HEK293 (cell line): Measurements from ENCODE around the gene GTF2F1.
"Not testable (repeated sequence)": the region's sequence is repeated elsewhere in the genome, so short reads cannot be mapped to it uniquely, and the experiment has no call there.

Experiments used
- CTCF ChIA-PET: fragments of 350-600 bp; formaldehyde crosslinking; extraction: SDS; loops from one replicate; lab custom pipeline; 2021; ENCODE audit warnings: antibody characterized with exemption; lab: Yijun Ruan, JAX
- POLR2A ChIA-PET: fragments of 300-600 bp; formaldehyde crosslinking; extraction: SDS; loops from one replicate; lab custom pipeline; 2020; ENCODE audit warnings: antibody characterized with exemption, inconsistent platforms; lab: Yijun Ruan, JAX
- H3K27ac ChIP-seq: fragments of 200-500 bp; sonication (Bioruptor generic); 2 replicates; pipeline ENCODE4 v1.5.1; 2014; ENCODE audit warnings: low read depth, low read length, control low read depth, inconsistent platforms; ENCODE audit errors: extremely low read depth
- H3K36me3 ChIP-seq, 2 experiments: fragments of 200-500 bp in 1 of 2; sonication (Bioruptor generic) in 1 of 2; 1 replicate in 1 of 2; 2 replicates in 1 of 2; pipeline ENCODE4 v1.5.1; 2014 to 2017; ENCODE audit warnings: inconsistent platforms in 2 of 2, low read length in 2 of 2; ENCODE audit not compliant: control insufficient read depth in 2 of 2, insufficient read depth in 1 of 2
- H3K4me1 ChIP-seq: fragments of 200-500 bp; sonication (Bioruptor generic); 2 replicates; pipeline ENCODE4 v1.5.1; 2014; ENCODE audit warnings: mild to moderate bottlenecking, low read length, inconsistent platforms; ENCODE audit not compliant: control insufficient read depth, insufficient read depth
- H3K4me3 ChIP-seq: 2 replicates; pipeline ENCODE4 v1.5.1; 2011; ENCODE audit warnings: low read depth, mild to moderate bottlenecking, control low read depth, low read length, moderate library complexity
- H3K9me3 ChIP-seq: fragments of 200-500 bp; sonication (Bioruptor generic); 2 replicates; pipeline ENCODE4 v1.5.1; 2014; ENCODE audit warnings: low read depth, low read length, inconsistent platforms; ENCODE audit not compliant: control insufficient read depth, insufficient read depth
- EGR2 ChIP-seq: fragments of 450-650 bp; formaldehyde crosslinking; IDR thresholded peaks from 2 replicates; pipeline ENCODE4 v1.5.1; 2016; ENCODE audit warnings: low read depth, missing biosample characterization, missing genetic modification characterization
- GLI2 ChIP-seq: fragments of 450-650 bp; formaldehyde crosslinking; IDR thresholded peaks from 2 replicates; pipeline ENCODE4; 2017; ENCODE audit warnings: missing biosample characterization, missing genetic modification characterization, low read depth, borderline replicate concordance
- OVOL3 ChIP-seq: fragments of 450-650 bp; formaldehyde crosslinking; IDR thresholded peaks from 2 replicates; pipeline ENCODE4 v1.5.1; 2016; ENCODE audit warnings: missing biosample characterization, missing genetic modification characterization
- REST ChIP-seq: fragments of 450-650 bp; formaldehyde crosslinking; IDR thresholded peaks from 2 replicates; pipeline ENCODE4 v1.5.1; 2016; ENCODE audit warnings: missing biosample characterization, missing genetic modification characterization
- ZBTB11 ChIP-seq: fragments of 450-650 bp; formaldehyde crosslinking; conservative IDR thresholded peaks from 2 replicates; pipeline ENCODE4 v1.5.1; 2016; ENCODE audit warnings: low read depth, missing biosample characterization, missing genetic modification characterization
- ZBTB8A ChIP-seq: fragments of 450-650 bp; formaldehyde crosslinking; IDR thresholded peaks from 2 replicates; pipeline ENCODE4 v1.5.1; 2016; ENCODE audit warnings: missing biosample characterization, missing genetic modification characterization
- ZFHX2 ChIP-seq: fragments of 450-650 bp; formaldehyde crosslinking; conservative IDR thresholded peaks from 2 replicates; pipeline ENCODE4 v1.5.1; 2016; ENCODE audit warnings: missing biosample characterization, missing genetic modification characterization
- ZNF121 ChIP-seq: fragments of 450-650 bp; formaldehyde crosslinking; IDR thresholded peaks from 2 replicates; pipeline ENCODE4 v1.5.1; 2016; ENCODE audit warnings: missing biosample characterization, missing genetic modification characterization
- ZNF140 ChIP-seq: fragments of 450-650 bp; formaldehyde crosslinking; IDR thresholded peaks from 2 replicates; pipeline ENCODE4 v1.5.1; 2016; ENCODE audit warnings: missing biosample characterization, missing genetic modification characterization
- ZNF155 ChIP-seq: fragments of 450-650 bp; formaldehyde crosslinking; IDR thresholded peaks from 2 replicates; pipeline ENCODE4 v1.5.1; 2016; ENCODE audit warnings: missing biosample characterization, missing genetic modification characterization
- ZNF354C ChIP-seq: fragments of 450-650 bp; formaldehyde crosslinking; IDR thresholded peaks from 2 replicates; pipeline ENCODE4 v1.5.1; 2016; ENCODE audit warnings: missing biosample characterization, missing genetic modification characterization, low read depth, borderline replicate concordance
- ZNF426 ChIP-seq: fragments of 450-650 bp; formaldehyde crosslinking; IDR thresholded peaks from 2 replicates; pipeline ENCODE4 v1.5.1; 2017; ENCODE audit warnings: missing biosample characterization, missing genetic modification characterization, mild to moderate bottlenecking, inconsistent platforms, moderate library complexity
- ZNF433 ChIP-seq: fragments of 450-650 bp; formaldehyde crosslinking; IDR thresholded peaks from 2 replicates; pipeline ENCODE4 v1.5.1; 2016; ENCODE audit warnings: missing biosample characterization, missing genetic modification characterization, low read depth
- ZNF555 ChIP-seq: fragments of 450-650 bp; formaldehyde crosslinking; conservative IDR thresholded peaks from 2 replicates; pipeline ENCODE4 v1.5.1; 2017; ENCODE audit warnings: missing biosample characterization, mild to moderate bottlenecking, missing genetic modification characterization, inconsistent platforms
- ZNF558 ChIP-seq: fragments of 450-650 bp; formaldehyde crosslinking; IDR thresholded peaks from 2 replicates; pipeline ENCODE4 v1.5.1; 2016; ENCODE audit warnings: missing biosample characterization, missing genetic modification characterization
- ZNF560 ChIP-seq: fragments of 450-650 bp; formaldehyde crosslinking; IDR thresholded peaks from 2 replicates; pipeline ENCODE4 v1.5.1; 2017; ENCODE audit warnings: missing biosample characterization, missing genetic modification characterization, borderline replicate concordance
- ZNF580 ChIP-seq: fragments of 450-650 bp; formaldehyde crosslinking; IDR thresholded peaks from 2 replicates; pipeline ENCODE4 v1.5.1; 2016; ENCODE audit warnings: missing biosample characterization, missing genetic modification characterization
- ZNF623 ChIP-seq: fragments of 450-650 bp; formaldehyde crosslinking; IDR thresholded peaks from 2 replicates; pipeline ENCODE4 v1.5.1; 2016; ENCODE audit warnings: missing biosample characterization, missing genetic modification characterization
- ZNF629 ChIP-seq: fragments of 450-650 bp; formaldehyde crosslinking; IDR thresholded peaks from 2 replicates; pipeline ENCODE4 v1.5.1; 2017; ENCODE audit warnings: missing biosample characterization, missing genetic modification characterization
- ZNF639 ChIP-seq: fragments of 450-650 bp; formaldehyde crosslinking; IDR thresholded peaks from 2 replicates; pipeline ENCODE4 v1.5.1; 2016; ENCODE audit warnings: missing biosample characterization, missing genetic modification characterization
- ZNF664 ChIP-seq: fragments of 450-650 bp; formaldehyde crosslinking; IDR thresholded peaks from 2 replicates; pipeline ENCODE4 v1.5.1; 2016; ENCODE audit warnings: missing biosample characterization, missing genetic modification characterization
- ZNF791 ChIP-seq: fragments of 450-650 bp; formaldehyde crosslinking; IDR thresholded peaks from 2 replicates; pipeline ENCODE4 v1.5.1; 2016; ENCODE audit warnings: missing biosample characterization, missing genetic modification characterization
- ZSCAN23 ChIP-seq: fragments of 450-650 bp; formaldehyde crosslinking; IDR thresholded peaks from 2 replicates; pipeline ENCODE4 v1.5.1; 2016; ENCODE audit warnings: missing biosample characterization, missing genetic modification characterization
- ZXDB ChIP-seq: fragments of 450-650 bp; formaldehyde crosslinking; IDR thresholded peaks from 2 replicates; pipeline ENCODE4 v1.5.1; 2016; ENCODE audit warnings: missing biosample characterization, missing genetic modification characterization

GTF2F1 gene

GRCh38 chr19:6402058-6402457 is 9.1 kb upstream of the GTF2F1 start (continued):
- TF ChIP-seq ZNF155 (tag by site-specific recombination) (no peak), ZSCAN23 (tag by site-specific recombination) (no peak)

GRCh38 chr19:6400062-6400944 is 7.3 kb upstream of the GTF2F1 start:
- H3K4me3 ChIP-seq, POLR2A ChIA-PET, H3K4me1 ChIP-seq, H3K36me3 ChIP-seq, CTCF ChIA-PET, H3K9me3 ChIP-seq, H3K27ac ChIP-seq: not testable (repeated sequence)
- TF ChIP-seq ZNF629 (tag by site-specific recombination) (peak; percentile 35; the same call in 1 of the 2 replicates), ZNF623 (tag by site-specific recombination) (peak; percentile 72), OVOL3 (tag by site-specific recombination) (peak; percentile 32; the same call in 1 of the 2 replicates), ZNF580 (tag by site-specific recombination) (peak; percentile 24; the same call in 1 of the 2 replicates), ZNF354C (tag by site-specific recombination) (0 out of 2 replicates have a peak, but pooled peaks have one; percentile 36), ZNF426 (tag by site-specific recombination) (peak; percentile 75), GLI2 (peak; percentile 23; the same call in 1 of the 2 replicates), ZNF433 (tag by site-specific recombination) (peak; percentile 87), ZNF664 (tag by site-specific recombination) (peak; percentile 51; the same call in 1 of the 2 replicates), ZNF555 (peak; percentile 76), EGR2 (tag by site-specific recombination) (peak; percentile 88), ZBTB8A (peak; percentile 72), REST (tag by site-specific recombination) (peak; percentile 61; the same call in 1 of the 2 replicates), ZBTB11 (tag by site-specific recombination) (peak; percentile 69), ZNF121 (tag by site-specific recombination) (0 out of 2 replicates have a peak, but pooled peaks have one; percentile 35), ZNF560 (tag by site-specific recombination) (peak; percentile 81), ZXDB (peak; percentile 66; the same call in 1 of the 2 replicates), ZNF791 (tag by site-specific recombination) (0 out of 2 replicates have a peak, but pooled peaks have one; percentile 29), ZNF140 (tag by site-specific recombination) (peak; percentile 49; the same call in 1 of the 2 replicates), ZNF639 (peak; percentile 55; the same call in 1 of the 2 replicates), ZNF558 (tag by site-specific recombination) (0 out of 2 replicates have a peak, but pooled peaks have one; percentile 60), ZFHX2 (tag by site-specific recombination) (peak; percentile 89)
